NK-92 (cell line): ENCODE measurements around the gene ATPAF2.
A peak's percentile ranks its signal among the peaks of the same experiment; 100 is the strongest.

ENCODE experiments used
- DNase-seq: peaks from one replicate; lab custom pipeline; 2025; ENCODE audit not compliant: unreplicated experiment; lab: John Stamatoyannopoulos, UW

ATPAF2 gene

GRCh38 chr17:18038861-18039534, at the start of gene ATPAF2, which contains the start of gene GID4:
TSS of gene ATPAF2 (minus strand) at chr17:18039168. CDS start at chr17:18039013, 155 bp downstream.
TSS of gene GID4 (plus strand) at chr17:18039408. CDS start at chr17:18039465, 57 bp downstream.
- peak; percentile 81 for DNase-seq

- DNase-seq: no peak
Observed at GRCh38 chr17:18087610-18088491, 48.9 kb upstream of the ATPAF2 start, which contains the start of gene DRG2. TSS of gene DRG2 (plus strand) at chr17:18087948. CDS start at chr17:18088024, 76 bp downstream.

DNA sequence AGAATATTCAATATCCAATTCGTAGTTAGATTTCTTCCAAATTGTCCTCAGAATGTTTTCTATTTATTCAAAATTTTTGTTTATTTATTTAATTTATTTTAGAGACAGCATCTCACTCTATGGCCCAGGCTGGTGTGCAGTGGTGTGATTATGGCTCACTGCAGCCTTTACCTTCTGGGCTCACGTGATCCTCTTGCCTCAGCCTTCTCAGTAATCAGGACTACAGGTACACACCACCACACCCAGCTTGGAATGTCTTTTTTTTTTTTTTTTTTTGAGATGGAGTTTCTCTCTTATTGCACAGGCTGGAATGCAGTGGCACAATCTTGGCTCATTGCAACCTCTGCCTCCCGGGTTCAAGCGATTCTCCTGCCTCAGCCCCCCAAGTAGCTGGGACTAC, 45.3 kb upstream of the ATPAF2 start:
- no peak for DNase-seq

GRCh38 chr17:18079543-18079942, 40.6 kb upstream of the ATPAF2 start:
- no peak for DNase-seq

DNA sequence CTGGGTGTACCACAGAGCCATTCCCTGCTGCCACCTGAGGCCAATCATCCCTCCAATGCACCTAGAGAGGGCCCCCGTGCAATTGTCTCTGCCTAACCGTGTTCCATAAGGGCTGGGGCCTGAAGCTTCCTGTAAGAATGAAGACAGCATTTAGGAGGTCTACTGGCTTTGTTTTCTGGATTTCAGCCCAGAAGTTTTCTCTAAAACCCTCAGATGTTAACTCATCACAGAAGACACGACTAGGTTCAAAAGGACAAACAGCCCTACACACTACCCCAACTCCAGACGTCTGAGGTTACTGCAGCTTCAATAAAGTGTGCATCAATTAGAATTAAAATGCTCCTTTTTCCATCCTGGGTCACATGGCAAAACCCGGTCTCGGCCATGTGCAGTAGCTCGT, 38.0 kb upstream of the ATPAF2 start:
- DNase-seq: no peak

GRCh38 chr17:18074566-18075272, 35.8 kb upstream of the ATPAF2 start:
- DNase-seq: no peak

GRCh38 chr17:18071751-18072150, 32.8 kb upstream of the ATPAF2 start:
- no peak for DNase-seq

- no peak for DNase-seq
Observed at GRCh38 chr17:18070861-18071340, 31.9 kb upstream of the ATPAF2 start.

DNA sequence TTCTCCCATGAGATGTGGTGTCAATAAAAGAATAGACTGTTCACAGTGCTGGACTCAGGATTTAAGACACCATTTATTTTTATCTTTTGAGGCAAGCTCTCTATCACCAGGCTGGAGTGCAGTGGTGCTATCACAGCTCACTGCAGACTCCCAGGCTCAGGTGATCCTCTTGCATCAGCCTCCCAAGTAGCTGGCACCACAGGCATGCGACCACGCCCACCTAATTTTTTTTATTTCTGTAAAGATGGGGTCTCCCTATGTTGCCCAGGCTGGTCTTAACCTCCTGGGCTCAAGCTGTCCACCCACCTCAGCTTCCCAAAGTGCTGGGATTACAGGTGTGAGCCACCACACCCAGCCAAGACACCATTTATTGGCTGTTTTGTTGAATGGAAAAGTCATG, 30.1 kb upstream of the ATPAF2 start:
- DNase-seq: no peak

- no peak for DNase-seq
Observed at GRCh38 chr17:18066866-18067265, 27.9 kb upstream of the ATPAF2 start.

DNA sequence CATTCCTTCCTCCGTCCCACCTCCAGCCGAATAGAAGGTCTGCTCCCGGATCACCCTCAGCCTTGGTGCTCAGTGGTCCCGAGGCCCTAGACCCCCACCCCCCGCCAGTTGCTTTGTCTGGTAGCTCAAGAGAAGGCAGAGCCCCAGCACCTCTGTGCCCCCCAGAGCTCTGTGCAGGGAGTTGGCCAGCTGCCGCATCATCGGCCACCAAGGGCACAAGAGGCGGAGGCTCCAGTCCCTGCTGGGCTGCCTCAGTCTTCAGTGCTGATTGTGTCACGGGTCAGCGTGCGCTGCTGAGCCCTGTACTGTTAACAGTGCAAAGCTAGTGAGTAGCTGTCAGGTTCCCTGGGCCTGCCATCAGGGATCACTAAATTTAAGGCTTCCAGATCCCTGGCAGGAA, 26.6 kb upstream of the ATPAF2 start:
- no peak for DNase-seq

DNA sequence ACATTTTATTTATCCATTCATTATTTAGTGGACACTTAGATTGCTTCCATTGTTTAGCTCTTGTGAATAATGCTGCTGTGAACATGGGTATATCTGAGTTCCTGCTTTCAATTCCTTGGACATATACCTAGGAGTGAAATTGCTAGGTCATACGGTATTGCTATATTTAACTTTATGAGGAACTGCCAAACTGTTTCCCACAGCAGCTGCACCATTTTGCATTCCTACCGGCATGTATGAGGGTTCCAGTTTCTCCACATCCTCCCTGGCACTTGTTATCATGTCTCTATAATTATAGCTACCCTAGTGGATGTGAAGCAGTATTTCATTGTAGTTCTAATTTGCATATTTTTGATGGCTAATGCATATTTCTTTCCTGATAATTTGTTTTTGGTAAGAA, 25.1 kb upstream of the ATPAF2 start:
- DNase-seq: no peak

GRCh38 chr17:18059283-18059682, 20.3 kb upstream of the ATPAF2 start:
- no peak for DNase-seq

- no peak for DNase-seq
Observed at GRCh38 chr17:18056214-18056613, 17.2 kb upstream of the ATPAF2 start.

DNA sequence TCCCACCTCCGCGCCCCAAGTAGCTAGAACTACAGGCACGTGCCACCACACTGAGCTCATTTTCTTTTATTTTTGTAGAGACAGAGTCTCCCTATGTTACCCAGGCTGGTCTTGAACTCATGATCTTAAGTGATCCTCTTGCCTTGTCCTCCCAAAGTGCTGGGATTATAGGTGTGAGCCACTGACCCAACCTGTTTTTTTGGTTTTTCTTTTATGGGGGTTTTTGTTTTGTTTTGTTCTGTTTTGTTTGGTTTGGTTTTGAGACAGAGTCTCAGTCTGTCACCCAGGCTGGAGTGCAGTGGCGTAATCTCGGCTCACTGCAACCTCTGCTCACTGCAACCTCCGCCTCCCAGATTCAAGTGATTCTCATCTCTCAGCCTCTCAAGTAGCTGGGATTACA, 16.6 kb upstream of the ATPAF2 start:
- DNase-seq: no peak

DNA sequence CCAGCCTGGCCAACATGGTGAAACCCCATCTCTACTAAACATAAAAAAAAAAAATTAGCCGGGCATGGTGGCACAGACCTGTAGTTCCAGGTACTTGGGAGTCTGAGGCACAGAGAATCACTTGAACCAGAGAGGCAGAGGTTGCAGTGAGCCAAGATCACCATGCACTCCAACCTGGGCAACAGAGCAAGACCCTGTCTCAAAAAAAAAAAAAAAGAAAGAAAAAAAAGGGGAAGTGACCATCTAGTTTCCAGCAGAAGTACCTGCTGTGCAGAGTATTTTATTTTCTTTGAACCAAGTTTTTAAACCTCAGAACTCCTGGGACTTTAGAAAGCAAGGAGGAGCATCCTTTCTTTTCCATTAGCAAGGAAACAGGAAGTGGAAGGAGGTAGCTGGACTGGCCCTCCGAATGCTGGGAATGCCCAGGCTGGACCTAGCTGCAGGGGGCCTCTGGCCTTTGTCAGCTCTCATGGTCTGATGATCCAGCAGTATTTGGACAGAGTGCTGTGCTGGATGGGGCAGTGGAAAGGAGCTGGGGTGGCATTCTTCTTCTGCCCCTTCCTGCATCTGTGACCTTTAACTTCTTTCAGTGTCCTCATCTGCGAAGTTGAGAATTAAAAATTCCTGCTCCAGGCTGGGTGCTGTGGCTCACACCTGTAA, 6.9 kb upstream of the ATPAF2 start:
- no peak for DNase-seq

GRCh38 chr17:18044609-18045008, 5.6 kb upstream of the ATPAF2 start:
- DNase-seq: no peak

DNA sequence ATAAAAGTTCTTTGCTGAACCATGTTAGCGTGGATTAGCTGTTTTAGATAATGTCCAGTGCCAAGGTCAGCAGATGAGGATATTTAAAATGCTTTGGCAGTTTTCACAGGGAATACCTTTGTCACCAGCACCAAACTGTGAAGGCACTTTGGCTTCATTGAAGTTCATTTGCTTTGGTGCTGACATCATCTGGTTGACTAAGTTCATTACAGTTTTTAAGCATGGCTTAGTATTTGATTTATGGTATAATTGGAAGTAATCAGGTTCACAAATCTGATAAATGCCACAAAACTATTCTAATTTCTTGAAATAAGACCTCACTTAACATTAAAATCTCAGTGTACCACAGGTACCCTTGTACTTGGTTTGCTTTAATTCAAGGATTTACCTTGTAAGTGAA, 4.5 kb upstream of the ATPAF2 start:
- DNase-seq: no peak

DNA sequence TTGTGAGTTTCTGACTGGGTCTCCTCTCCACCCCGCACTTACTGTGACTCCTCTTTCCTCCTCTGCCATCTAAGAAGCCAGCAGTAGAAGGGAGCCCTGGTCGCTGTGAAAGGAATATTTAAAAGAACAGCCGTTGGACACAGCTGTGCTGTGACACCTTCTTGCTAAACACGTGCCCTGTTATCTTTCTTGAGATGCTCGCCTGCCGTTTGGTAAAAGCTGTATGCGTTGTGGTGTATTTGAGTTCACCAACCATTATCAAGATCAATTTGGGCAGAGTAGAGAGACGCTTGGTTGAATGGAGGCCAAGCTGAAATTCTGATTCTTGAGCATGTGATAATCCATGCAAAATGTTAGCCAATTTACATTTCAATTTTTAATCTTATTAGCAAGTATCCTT, 4.0 kb upstream of the ATPAF2 start:
- DNase-seq: no peak

- DNase-seq: no peak
Observed at GRCh38 chr17:18041776-18042175, 2.8 kb upstream of the ATPAF2 start.
